Measurements from ENCODE around the gene RBM47. TPM values are rescaled to one million over a fixed set of nuclear protein-coding genes. Genes with fewer than 3 reads are reported as not detected.

The RBM47 gene
- total and polyA plus RNA-seq, 2 of the 4 experiments (the other 2 are of a cell fraction): 0.44 to 1.1 TPM

- H2BK5ac ChIP-seq (ENCODE audit: low read depth, low read length, poor library complexity, severe bottlenecking): no peak overlapping the region
- no TSS peak for BruUV-seq (replicated peaks)
- no peak overlapping the region for H2AFZ ChIP-seq (replicated peaks; ENCODE audit: low read length, poor library complexity)
- no peak overlapping the region for H3K14ac ChIP-seq (replicated peaks; ENCODE audit: low read depth, low read length)
- peaks cover 7% of the 10 kb centered on the region for H3K9me1 ChIP-seq (ENCODE audit: insufficient read depth, low read length)
- no peak overlapping the region for H2BK20ac ChIP-seq (ENCODE audit: low read depth, low read length)
- no peak overlapping the region for H3K27ac ChIP-seq (ENCODE audit: insufficient read depth, low read length)
- no peak overlapping the region for H3K56ac ChIP-seq (ENCODE audit: extremely low read depth, insufficient read depth, low read length)
- no peaks in the 10 kb centered on the region for H3K9me3 ChIP-seq (ENCODE audit: control insufficient read depth, insufficient read depth, low read length)
- H3K79me1 ChIP-seq (ENCODE audit: low read depth in 1 of 2, low read length in 2 of 2): no peaks in the 10 kb centered on the region
- ChIA-PET POLR2A (ENCODE audit: unreplicated experiment) (interaction anchor here (0.6 kb wide), 1 partner anchor 16 kb away, joined by 18 read pairs; no protein-coding TSS in a partner anchor), CTCF (no interaction called here)
- no peaks in the 10 kb centered on the region for H3K27me3 ChIP-seq (ENCODE audit: control insufficient read depth, insufficient read depth, low read length)
- no peak overlapping the region for H3K4me2 ChIP-seq (ENCODE audit: low read depth, low read length)
- H2BK15ac ChIP-seq (ENCODE audit: low read depth, low read length): no peak overlapping the region
- no peak overlapping the region for H3K23ac ChIP-seq (ENCODE audit: low read depth, low read length)
- dilution Hi-C loops (cut with HindIII; ENCODE audit: low sequenced_read_pairs, unreplicated experiment) (no loop called here), intact Hi-C loops (cut with micrococcal nuclease) (no loop called here), in situ Hi-C loops (cut with MboI; ENCODE audit: low sequenced_read_pairs) (no loop called here)
- no peak overlapping the region for H3K4ac ChIP-seq (ENCODE audit: low read depth, low read length)
- peaks cover 8% of the 10 kb centered on the region for H3K4me1 ChIP-seq (ENCODE audit: control insufficient read depth, insufficient read depth, low read length)
- no peaks in the 10 kb centered on the region for H4K20me1 ChIP-seq (ENCODE audit: insufficient read depth, low read length)
- no peak for TF ChIP-seq MAFK (IDR thresholded peaks at IDR 0.05; ENCODE audit: low read depth, low read length)
- TF ChIP-seq MAZ (IDR thresholded peaks at IDR 0.05; ENCODE audit: borderline replicate concordance, low read depth, low read length): no peak
- no peak for TF ChIP-seq SMC3 (IDR thresholded peaks at IDR 0.05; ENCODE audit: low read depth, low read length)
- TF ChIP-seq BHLHE40 (IDR thresholded peaks at IDR 0.05; ENCODE audit: low read depth, low read length): no peak
- TF ChIP-seq NFE2L2 (IDR thresholded peaks at IDR 0.05; ENCODE audit: low read depth, low read length): no peak
- TF ChIP-seq ELK1 (IDR thresholded peaks at IDR 0.05; ENCODE audit: borderline replicate concordance, low read depth, low read length): no peak
- TF ChIP-seq CHD1 (IDR thresholded peaks at IDR 0.05; ENCODE audit: low read depth, low read length): no peak
- TF ChIP-seq RFX5 (IDR thresholded peaks at IDR 0.05; ENCODE audit: low read depth, low read length): no peak
- TF ChIP-seq USF2 (IDR thresholded peaks at IDR 0.05; ENCODE audit: low read depth, low read length): no peak
- TF ChIP-seq FOS (IDR thresholded peaks at IDR 0.05; ENCODE audit: low read depth, low read length): no peak
- TF ChIP-seq RAD21 (IDR thresholded peaks at IDR 0.05; ENCODE audit: low read length): no peak
- no peak for TF ChIP-seq MXI1 (IDR thresholded peaks at IDR 0.05; ENCODE audit: borderline replicate concordance, low read depth, low read length)
- no peak for TF ChIP-seq CEBPB (IDR thresholded peaks at IDR 0.05; ENCODE audit: low read depth, low read length)
- no peak for TF ChIP-seq CTCF (conservative IDR thresholded peaks at IDR 0.05; ENCODE audit: low read depth, low read length)
- ATAC-seq (ENCODE audit: low read depth) (no peak), DNase-seq (no peak)
- H2AK9ac ChIP-seq (replicated peaks; ENCODE audit: low read depth, low read length, poor library complexity): no peak overlapping the region
- H4K91ac ChIP-seq (ENCODE audit: insufficient read depth, low read depth, low read length): no peak overlapping the region
- WGBS, 2 experiments (ENCODE audit: extremely low coverage in 2 of 2, insufficient read length in 1 of 2): no CpG with 5 or more reads among the region's 6 CpGs
- H3K9ac ChIP-seq (ENCODE audit: low read depth, low read length): no peak overlapping the region
- H3K4me3 ChIP-seq (ENCODE audit: insufficient read depth, low read depth, low read length): no peak overlapping the region
- no peak overlapping the region for H2AK5ac ChIP-seq (ENCODE audit: low read depth, low read length)
- no peak overlapping the region for H4K8ac ChIP-seq (ENCODE audit: low read depth in 2 of 2, low read length in 2 of 2)
- no peak overlapping the region for H2BK120ac ChIP-seq (ENCODE audit: low read depth, low read length)
- H4K5ac ChIP-seq (ENCODE audit: low read depth, low read length): no peak overlapping the region
- no peaks in the 10 kb centered on the region for H3K36me3 ChIP-seq (ENCODE audit: control insufficient read depth, insufficient read depth, low read length)
- no peak overlapping the region for H3K18ac ChIP-seq (ENCODE audit: low read depth, low read length)
Measured at GRCh38 chr4:40675166-40675565, 45.5 kb upstream of the RBM47 start.
